GM23338 (cell line): ENCODE results near the gene CDC34. TPM values are rescaled to one million over a fixed set of nuclear protein-coding genes. Genes with fewer than 3 reads are reported as not detected.

Experiments
- ATAC-seq: fragments of 200-7000 bp; cut with Tn5 transposase; 3 replicates; pipeline ENCODE4 v1.9.1; 2020
- DNase-seq: peaks from one replicate; pipeline ENCODE4 v3.0.0-alpha.2; 2015; ENCODE audit warnings: low spot score
- H2AFZ ChIP-seq: fragments of 200-600 bp; sonication (generic); 2 replicates; pipeline ENCODE4 v1.8.0; 2016; ENCODE audit warnings: antibody characterized with exemption, mild to moderate bottlenecking, moderate library complexity
- H3F3A ChIP-seq: fragments of 200-600 bp; sonication (generic); replicated peaks from 2 replicates; pipeline ENCODE4 v1.8.0; 2017; ENCODE audit warnings: antibody characterized with exemption, mixed run types, low read depth
- H3K27ac ChIP-seq: fragments of 200-600 bp; sonication (generic); 2 replicates; pipeline ENCODE4 v1.6.1; 2016; ENCODE audit warnings: low read depth
- H3K27me3 ChIP-seq: fragments of 200-600 bp; sonication (generic); 2 replicates; pipeline ENCODE4 v1.8.0; 2016; ENCODE audit warnings: mild to moderate bottlenecking, mixed run types, moderate library complexity; ENCODE audit not compliant: insufficient read depth
- H3K36me3 ChIP-seq: fragments of 200-600 bp; sonication (generic); 2 replicates; pipeline ENCODE4 v1.8.0; 2016; ENCODE audit warnings: mild to moderate bottlenecking; ENCODE audit not compliant: insufficient read depth
- H3K4me1 ChIP-seq: fragments of 200-600 bp; sonication (generic); 2 replicates; pipeline ENCODE4 v1.8.0; 2016; ENCODE audit warnings: mild to moderate bottlenecking, moderate library complexity; ENCODE audit not compliant: insufficient read depth
- H3K4me2 ChIP-seq: fragments of 200-600 bp; sonication (generic); 2 replicates; pipeline ENCODE4 v1.7.1; 2017; ENCODE audit warnings: mixed run types
- H3K4me3 ChIP-seq: fragments of 200-600 bp; sonication (generic); 2 replicates; pipeline ENCODE4 v1.6.1; 2016; ENCODE audit warnings: mixed run types
- H3K79me2 ChIP-seq: fragments of 200-600 bp; sonication (generic); replicated peaks from 2 replicates; pipeline ENCODE4 v1.8.0; 2017; ENCODE audit warnings: mild to moderate bottlenecking; ENCODE audit not compliant: insufficient read depth
- H3K9me2 ChIP-seq: fragments of 200-600 bp; sonication (generic); 2 replicates; pipeline ENCODE4 v1.8.0; 2017; ENCODE audit not compliant: insufficient read depth
- H4K20me1 ChIP-seq: fragments of 200-600 bp; sonication (generic); replicated peaks from 2 replicates; pipeline ENCODE4 v1.8.0; 2017; ENCODE audit warnings: mild to moderate bottlenecking; ENCODE audit not compliant: insufficient read depth
- H3K27ac Mint-ChIP-seq: 2 replicates; pipeline ENCODE4 v1.8.0; 2020; ENCODE audit warnings: inconsistent platforms, mild to moderate bottlenecking, moderate library complexity, mixed read lengths
- H3K27me3 Mint-ChIP-seq: 3 replicates; pipeline ENCODE4 v1.8.0; 2022; ENCODE audit warnings: low read depth, mild to moderate bottlenecking, moderate library complexity, mixed read lengths, inconsistent platforms; ENCODE audit not compliant: insufficient read depth, poor library complexity
- H3K36me3 Mint-ChIP-seq: 3 replicates; pipeline ENCODE4 v1.8.0; 2021; ENCODE audit warnings: low read depth, mild to moderate bottlenecking, inconsistent platforms, moderate library complexity, mixed read lengths
- H3K4me1 Mint-ChIP-seq: 3 replicates; pipeline ENCODE4 v1.8.0; 2020; ENCODE audit warnings: mild to moderate bottlenecking, inconsistent platforms, mixed read lengths
- H3K4me3 Mint-ChIP-seq: 3 replicates; pipeline ENCODE4 v1.8.0; 2021; ENCODE audit warnings: moderate library complexity, mild to moderate bottlenecking, inconsistent platforms, mixed read lengths
- H3K9me3 Mint-ChIP-seq: 3 replicates; pipeline ENCODE4 v1.8.0; 2020; ENCODE audit warnings: moderate library complexity, mild to moderate bottlenecking, inconsistent platforms, mixed read lengths
- CREB1 ChIP-seq: fragments of 250-450 bp; sonication (Bioruptor Pico); IDR thresholded peaks from 2 replicates; pipeline ENCODE4 v1.5.0; 2020; ENCODE audit warnings: low read depth, mild to moderate bottlenecking, moderate library complexity
- EZH2 ChIP-seq: fragments of 200-600 bp; sonication (generic); IDR thresholded peaks from one replicate; pipeline ENCODE4 v1.8.0; 2017; ENCODE audit warnings: antibody characterized with exemption, mild to moderate bottlenecking, low read depth; ENCODE audit not compliant: unreplicated experiment
- STAT1 ChIP-seq: IDR thresholded peaks from one replicate; pipeline ENCODE4 v1.6.1; 2016; ENCODE audit warnings: antibody characterized with exemption; ENCODE audit not compliant: unreplicated experiment
- ZNF114 ChIP-seq: fragments of 250-450 bp; sonication (Bioruptor Pico); IDR thresholded peaks from 2 replicates; pipeline ENCODE4 v1.5.0; 2020; ENCODE audit warnings: mild to moderate bottlenecking, moderate library complexity
- ZNF331 ChIP-seq: fragments of 250-450 bp; sonication (Bioruptor Pico); IDR thresholded peaks from 2 replicates; pipeline ENCODE4 v1.5.0; 2020; ENCODE audit warnings: low read depth, mild to moderate bottlenecking, moderate library complexity
- polyA plus RNA-seq: library from polyadenylated mRNA; unstranded; fragments of >200 nt; fragmentation: Nextera tagmentation; extraction: Ambion mirVana; gene quantifications from 2 replicates; pipeline ENCODE4 v1.2.1, GENCODE V29; 2016
- total RNA-seq: library from RNA; depleted of rRNA; stranded (reverse); fragments of >200 nt; shearing (Covaris generic); gene quantifications from 2 replicates; pipeline ENCODE4 v1.2.3, GENCODE V29; 2014
- TF ChIP-seq, protein P1 (sequence below), 2 experiments: fragments of 200-600 bp in 1 of 2; sonication (generic) in 1 of 2; conservative IDR thresholded peaks; 2 replicates each; pipeline versions ENCODE4 v1.5.1 to v1.6.1; 2016 to 2017; ENCODE audit warnings: antibody characterized with exemption in 2 of 2, low read depth in 2 of 2, mild to moderate bottlenecking in 2 of 2, moderate library complexity in 1 of 2
- TF ChIP-seq, protein P2 (sequence below): fragments of 250-450 bp; sonication (Bioruptor Pico); IDR thresholded peaks from 2 replicates; pipeline ENCODE4 v1.5.0; 2020; ENCODE audit warnings: mild to moderate bottlenecking, moderate library complexity
- TF ChIP-seq, protein P3 (sequence below): IDR thresholded peaks from 2 replicates; pipeline ENCODE4 v1.6.1; 2016; ENCODE audit warnings: antibody characterized with exemption

Gene CDC34
- total and polyA plus RNA-seq, 2 experiments from 2014 or later: 114 to 148 TPM

DNA sequence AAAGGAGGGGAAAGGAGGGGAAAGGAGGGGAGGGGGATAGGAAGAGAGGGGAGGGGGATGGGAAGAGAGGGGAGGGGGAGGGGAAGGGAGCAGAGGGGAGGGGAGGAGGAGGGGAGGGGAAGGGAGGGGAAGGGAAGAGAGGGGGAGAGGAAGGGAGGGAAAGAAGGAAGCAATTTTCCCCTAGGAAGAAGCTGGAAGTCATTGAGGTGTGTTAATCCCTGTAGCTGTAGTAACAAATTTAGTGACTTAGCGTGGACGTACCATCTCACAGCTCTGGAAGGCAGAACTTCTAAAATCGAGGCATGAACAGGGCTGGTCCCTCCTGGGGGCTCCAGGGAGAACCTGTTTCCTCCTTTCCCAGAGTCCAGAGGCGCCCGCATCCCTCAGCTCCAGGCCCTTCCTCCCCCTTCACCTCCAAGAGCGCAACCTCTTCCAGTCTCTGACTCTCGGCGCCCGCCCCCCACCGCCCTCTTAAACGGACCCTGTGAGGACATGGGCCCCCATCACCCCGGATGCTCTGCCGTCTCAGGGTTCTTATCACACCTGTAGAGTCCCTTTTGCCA lies 5.6 kb upstream of the CDC34 start:
- DNase-seq (no peak), ATAC-seq (no peak)
- H3K27me3 ChIP-seq: peaks cover 3% of the 10 kb centered on the region; the same call in 1 of the 2 replicates
- no peaks in the 10 kb centered on the region for H4K20me1 ChIP-seq
- H3K4me1 Mint-ChIP-seq: peaks cover 9% of the 10 kb centered on the region
- peaks cover 22% of the 10 kb centered on the region for H3K27me3 Mint-ChIP-seq
- H3K4me3 Mint-ChIP-seq: no peak overlapping the region
- no peaks in the 10 kb centered on the region for H3K9me2 ChIP-seq
- peaks cover 22% of the 10 kb centered on the region for H3K9me3 Mint-ChIP-seq
- no peak for TF ChIP-seq ZNF114 (CRISPR knock-in tag)
- no peak for TF ChIP-seq STAT1
- TF ChIP-seq, protein P1, sequence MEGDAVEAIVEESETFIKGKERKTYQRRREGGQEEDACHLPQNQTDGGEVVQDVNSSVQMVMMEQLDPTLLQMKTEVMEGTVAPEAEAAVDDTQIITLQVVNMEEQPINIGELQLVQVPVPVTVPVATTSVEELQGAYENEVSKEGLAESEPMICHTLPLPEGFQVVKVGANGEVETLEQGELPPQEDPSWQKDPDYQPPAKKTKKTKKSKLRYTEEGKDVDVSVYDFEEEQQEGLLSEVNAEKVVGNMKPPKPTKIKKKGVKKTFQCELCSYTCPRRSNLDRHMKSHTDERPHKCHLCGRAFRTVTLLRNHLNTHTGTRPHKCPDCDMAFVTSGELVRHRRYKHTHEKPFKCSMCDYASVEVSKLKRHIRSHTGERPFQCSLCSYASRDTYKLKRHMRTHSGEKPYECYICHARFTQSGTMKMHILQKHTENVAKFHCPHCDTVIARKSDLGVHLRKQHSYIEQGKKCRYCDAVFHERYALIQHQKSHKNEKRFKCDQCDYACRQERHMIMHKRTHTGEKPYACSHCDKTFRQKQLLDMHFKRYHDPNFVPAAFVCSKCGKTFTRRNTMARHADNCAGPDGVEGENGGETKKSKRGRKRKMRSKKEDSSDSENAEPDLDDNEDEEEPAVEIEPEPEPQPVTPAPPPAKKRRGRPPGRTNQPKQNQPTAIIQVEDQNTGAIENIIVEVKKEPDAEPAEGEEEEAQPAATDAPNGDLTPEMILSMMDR (conservative IDR thresholded peaks at IDR 0.05; ENCODE audit: low read depth in 2 of 2): no peak
- no peaks in the 10 kb centered on the region for H3K79me2 ChIP-seq
- peak overlapping the region; percentile 60 for H3K4me2 ChIP-seq
- no peak overlapping the region for H2AFZ ChIP-seq
- H3K27ac ChIP-seq: no peak overlapping the region
- peaks cover 10% of the 10 kb centered on the region; the same call in 2 of the 3 replicates for H3K36me3 Mint-ChIP-seq
- no peaks in the 10 kb centered on the region for H3K36me3 ChIP-seq
- H3F3A ChIP-seq: peaks cover 8% of the 10 kb centered on the region
- no peak overlapping the region for H3K4me3 ChIP-seq
- H3K27ac Mint-ChIP-seq: no peak overlapping the region
- H3K4me1 ChIP-seq: no peaks in the 10 kb centered on the region

DNA sequence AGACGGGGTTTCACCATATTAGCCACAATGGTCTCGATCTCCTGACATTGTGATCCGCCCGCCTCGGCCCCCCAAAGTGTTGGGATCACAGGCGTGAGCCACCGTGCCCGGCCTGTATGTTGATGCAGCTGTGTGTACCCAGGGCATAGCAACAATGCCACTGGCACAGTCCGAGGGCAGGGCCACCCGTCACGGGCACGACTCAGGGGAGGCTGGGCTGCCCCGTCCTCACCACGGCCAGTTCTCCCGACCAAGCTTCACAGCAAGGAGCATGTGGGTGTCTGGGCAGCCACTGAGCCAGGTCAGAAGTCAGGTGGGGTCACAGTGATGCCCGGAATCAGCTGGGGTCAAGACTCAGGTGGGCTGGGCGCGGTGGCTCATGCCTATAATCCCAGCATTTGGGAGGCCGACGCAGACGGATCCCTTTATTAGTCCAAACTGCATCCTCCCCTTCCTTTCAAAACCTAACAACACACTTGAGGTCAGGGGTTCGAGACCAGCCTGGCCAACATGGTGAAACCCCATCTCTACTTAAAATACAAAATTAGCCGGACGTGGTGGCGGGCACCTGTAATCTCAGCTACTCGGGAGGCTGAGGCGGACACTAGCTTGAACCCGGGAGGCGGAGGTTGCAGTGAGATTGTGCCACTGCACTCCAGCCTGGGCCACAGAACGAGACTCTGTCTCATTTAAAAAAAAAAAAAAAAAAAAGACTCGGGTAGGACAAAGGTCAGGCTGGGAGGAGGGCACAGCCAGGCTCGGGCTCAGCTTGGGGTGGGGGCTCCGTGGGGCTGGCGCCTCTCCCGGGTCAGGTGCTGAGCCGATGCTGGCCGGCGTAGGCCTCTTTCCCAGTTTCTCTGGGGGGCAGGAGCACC lies 1.2 kb upstream of the CDC34 start:
- Histone ChIP-seq H3K4me3 (peak overlapping the region; percentile 79), H3K27me3 (no peaks in the 10 kb centered on the region), H4K20me1 (peaks cover 16% of the 10 kb centered on the region), H3K36me3 (no peaks in the 10 kb centered on the region), H3K79me2 (peaks cover 25% of the 10 kb centered on the region), H3F3A (peaks cover 15% of the 10 kb centered on the region), H2AFZ (peak overlapping the region; percentile 81; the same call in 1 of the 2 replicates), H3K4me1 (no peaks in the 10 kb centered on the region; the same call in 1 of the 2 replicates), H3K4me2 (peak overlapping the region; percentile 79), H3K27ac (peak overlapping the region; percentile 66; the same call in 1 of the 2 replicates), H3K9me2 (no peaks in the 10 kb centered on the region)
- peaks cover 11% of the 10 kb centered on the region for H3K4me1 Mint-ChIP-seq
- 0 out of 3 replicates have a peak, but pooled peaks cover 2% of the 10 kb centered on the region for H3K9me3 Mint-ChIP-seq
- peaks cover 21% of the 10 kb centered on the region for H3K27me3 Mint-ChIP-seq
- H3K27ac Mint-ChIP-seq: no peak overlapping the region
- DNase-seq (no peak), ATAC-seq (no peak)
- H3K4me3 Mint-ChIP-seq: peak overlapping the region; percentile 82
- H3K36me3 Mint-ChIP-seq: 0 out of 3 replicates have a peak, but pooled peaks cover 3% of the 10 kb centered on the region
- TF ChIP-seq CREB1 (CRISPR knock-in tag) (no peak), ZNF331 (CRISPR knock-in tag) (no peak), EZH2 (no peak)
- TF ChIP-seq, protein P2, sequence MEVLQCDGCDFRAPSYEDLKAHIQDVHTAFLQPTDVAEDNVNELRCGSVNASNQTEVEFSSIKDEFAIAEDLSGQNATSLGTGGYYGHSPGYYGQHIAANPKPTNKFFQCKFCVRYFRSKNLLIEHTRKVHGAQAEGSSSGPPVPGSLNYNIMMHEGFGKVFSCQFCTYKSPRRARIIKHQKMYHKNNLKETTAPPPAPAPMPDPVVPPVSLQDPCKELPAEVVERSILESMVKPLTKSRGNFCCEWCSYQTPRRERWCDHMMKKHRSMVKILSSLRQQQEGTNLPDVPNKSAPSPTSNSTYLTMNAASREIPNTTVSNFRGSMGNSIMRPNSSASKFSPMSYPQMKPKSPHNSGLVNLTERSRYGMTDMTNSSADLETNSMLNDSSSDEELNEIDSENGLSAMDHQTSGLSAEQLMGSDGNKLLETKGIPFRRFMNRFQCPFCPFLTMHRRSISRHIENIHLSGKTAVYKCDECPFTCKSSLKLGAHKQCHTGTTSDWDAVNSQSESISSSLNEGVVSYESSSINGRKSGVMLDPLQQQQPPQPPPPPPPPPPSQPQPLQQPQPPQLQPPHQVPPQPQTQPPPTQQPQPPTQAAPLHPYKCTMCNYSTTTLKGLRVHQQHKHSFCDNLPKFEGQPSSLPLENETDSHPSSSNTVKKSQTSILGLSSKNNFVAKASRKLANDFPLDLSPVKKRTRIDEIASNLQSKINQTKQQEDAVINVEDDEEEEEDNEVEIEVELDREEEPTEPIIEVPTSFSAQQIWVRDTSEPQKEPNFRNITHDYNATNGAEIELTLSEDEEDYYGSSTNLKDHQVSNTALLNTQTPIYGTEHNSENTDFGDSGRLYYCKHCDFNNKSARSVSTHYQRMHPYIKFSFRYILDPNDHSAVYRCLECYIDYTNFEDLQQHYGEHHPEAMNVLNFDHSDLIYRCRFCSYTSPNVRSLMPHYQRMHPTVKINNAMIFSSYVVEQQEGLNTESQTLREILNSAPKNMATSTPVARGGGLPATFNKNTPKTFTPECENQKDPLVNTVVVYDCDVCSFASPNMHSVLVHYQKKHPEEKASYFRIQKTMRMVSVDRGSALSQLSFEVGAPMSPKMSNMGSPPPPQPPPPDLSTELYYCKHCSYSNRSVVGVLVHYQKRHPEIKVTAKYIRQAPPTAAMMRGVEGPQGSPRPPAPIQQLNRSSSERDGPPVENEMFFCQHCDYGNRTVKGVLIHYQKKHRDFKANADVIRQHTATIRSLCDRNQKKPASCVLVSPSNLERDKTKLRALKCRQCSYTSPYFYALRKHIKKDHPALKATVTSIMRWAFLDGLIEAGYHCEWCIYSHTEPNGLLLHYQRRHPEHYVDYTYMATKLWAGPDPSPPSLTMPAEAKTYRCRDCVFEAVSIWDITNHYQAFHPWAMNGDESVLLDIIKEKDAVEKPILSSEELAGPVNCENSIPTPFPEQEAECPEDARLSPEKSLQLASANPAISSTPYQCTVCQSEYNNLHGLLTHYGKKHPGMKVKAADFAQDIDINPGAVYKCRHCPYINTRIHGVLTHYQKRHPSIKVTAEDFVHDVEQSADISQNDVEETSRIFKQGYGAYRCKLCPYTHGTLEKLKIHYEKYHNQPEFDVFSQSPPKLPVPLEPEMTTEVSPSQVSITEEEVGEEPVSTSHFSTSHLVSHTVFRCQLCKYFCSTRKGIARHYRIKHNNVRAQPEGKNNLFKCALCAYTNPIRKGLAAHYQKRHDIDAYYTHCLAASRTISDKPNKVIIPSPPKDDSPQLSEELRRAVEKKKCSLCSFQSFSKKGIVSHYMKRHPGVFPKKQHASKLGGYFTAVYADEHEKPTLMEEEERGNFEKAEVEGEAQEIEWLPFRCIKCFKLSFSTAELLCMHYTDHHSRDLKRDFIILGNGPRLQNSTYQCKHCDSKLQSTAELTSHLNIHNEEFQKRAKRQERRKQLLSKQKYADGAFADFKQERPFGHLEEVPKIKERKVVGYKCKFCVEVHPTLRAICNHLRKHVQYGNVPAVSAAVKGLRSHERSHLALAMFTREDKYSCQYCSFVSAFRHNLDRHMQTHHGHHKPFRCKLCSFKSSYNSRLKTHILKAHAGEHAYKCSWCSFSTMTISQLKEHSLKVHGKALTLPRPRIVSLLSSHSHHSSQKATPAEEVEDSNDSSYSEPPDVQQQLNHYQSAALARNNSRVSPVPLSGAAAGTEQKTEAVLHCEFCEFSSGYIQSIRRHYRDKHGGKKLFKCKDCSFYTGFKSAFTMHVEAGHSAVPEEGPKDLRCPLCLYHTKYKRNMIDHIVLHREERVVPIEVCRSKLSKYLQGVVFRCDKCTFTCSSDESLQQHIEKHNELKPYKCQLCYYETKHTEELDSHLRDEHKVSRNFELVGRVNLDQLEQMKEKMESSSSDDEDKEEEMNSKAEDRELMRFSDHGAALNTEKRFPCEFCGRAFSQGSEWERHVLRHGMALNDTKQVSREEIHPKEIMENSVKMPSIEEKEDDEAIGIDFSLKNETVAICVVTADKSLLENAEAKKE (CRISPR knock-in tag): no peak
- TF ChIP-seq, protein P3, sequence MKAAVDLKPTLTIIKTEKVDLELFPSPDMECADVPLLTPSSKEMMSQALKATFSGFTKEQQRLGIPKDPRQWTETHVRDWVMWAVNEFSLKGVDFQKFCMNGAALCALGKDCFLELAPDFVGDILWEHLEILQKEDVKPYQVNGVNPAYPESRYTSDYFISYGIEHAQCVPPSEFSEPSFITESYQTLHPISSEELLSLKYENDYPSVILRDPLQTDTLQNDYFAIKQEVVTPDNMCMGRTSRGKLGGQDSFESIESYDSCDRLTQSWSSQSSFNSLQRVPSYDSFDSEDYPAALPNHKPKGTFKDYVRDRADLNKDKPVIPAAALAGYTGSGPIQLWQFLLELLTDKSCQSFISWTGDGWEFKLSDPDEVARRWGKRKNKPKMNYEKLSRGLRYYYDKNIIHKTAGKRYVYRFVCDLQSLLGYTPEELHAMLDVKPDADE: no peak
